Heart left ventricle (tissue), 13 donors: ENCODE results near the gene FRMD4B.

ENCODE experiments used
- POLR2A ChIP-seq, 2 donors: fragments of 450-650 bp; IDR thresholded peaks; one replicate each; pipeline ENCODE4 v1.6.1; 2017; ENCODE audit warnings: antibody characterized with exemption in 2 of 2, mild to moderate bottlenecking in 2 of 2, moderate library complexity in 2 of 2
- TF ChIP-seq, protein P1 (sequence below), 12 donors: fragments of 200-600 bp; sonication (generic) in 4 of 12; IDR thresholded peaks; one replicate each; pipeline versions ENCODE4 v1.5.0 to v1.8.0; 2018 to 2022; ENCODE audit warnings: antibody characterized with exemption in 12 of 12, mild to moderate bottlenecking in 5 of 12
- donor health status: ischemic (EF 13 %, LVEDD 7.1; RV severe dilation, severe dysfunction).
- donor health status: DM: no; HTN: yes; CAD: no.
- donor health status: DM: no; HTN: no; CAD: no.
- donor health status: ischemic (EF 25% LVEDD 6.9; RV normal size, moderate dysfunction).
- donor health status: ischemic (EF 25% LVEDD 5.7; RV mildly dilated, moderate dysfunction).
- donor health status: ischemic (EF 35%, LVEDD 5.7; RV mildly dilated, moderate dysfunction).
- donor health status: nonischemic (EF 11% LVEDD 7.7; RV severe dilation, severe dysfunction).
- donor health status: DM: yes; HTN: yes; CAD: no.
- donor health status: PGD.
- donor health status: ischemic (EF 29% LVEDD 5.4; RV normal size, mild dysfunction).
- donor health status: nonischemic (EF 23%, LVEDD 6.1; RV moderate dilation, normal function).

DNA sequence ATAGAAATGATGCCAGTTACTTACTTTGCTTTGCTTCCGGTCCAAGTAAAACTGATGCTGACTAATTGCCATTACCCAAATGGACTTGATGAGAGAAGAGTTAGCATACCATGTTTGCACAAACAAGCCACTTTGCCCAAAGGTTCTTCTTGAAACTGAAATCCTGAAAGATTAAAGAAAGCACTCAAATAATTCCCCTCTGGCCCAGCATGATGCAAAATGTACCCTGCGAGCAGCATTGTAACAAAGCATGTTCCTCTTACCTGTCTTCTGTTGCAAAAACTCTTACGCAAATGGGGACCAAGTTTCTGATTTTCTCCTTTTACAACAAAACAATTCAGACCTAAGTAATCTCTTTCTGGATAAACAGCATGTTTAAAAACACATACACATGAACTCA, 189.0 kb downstream of the FRMD4B start:
- TF ChIP-seq, protein P1, sequence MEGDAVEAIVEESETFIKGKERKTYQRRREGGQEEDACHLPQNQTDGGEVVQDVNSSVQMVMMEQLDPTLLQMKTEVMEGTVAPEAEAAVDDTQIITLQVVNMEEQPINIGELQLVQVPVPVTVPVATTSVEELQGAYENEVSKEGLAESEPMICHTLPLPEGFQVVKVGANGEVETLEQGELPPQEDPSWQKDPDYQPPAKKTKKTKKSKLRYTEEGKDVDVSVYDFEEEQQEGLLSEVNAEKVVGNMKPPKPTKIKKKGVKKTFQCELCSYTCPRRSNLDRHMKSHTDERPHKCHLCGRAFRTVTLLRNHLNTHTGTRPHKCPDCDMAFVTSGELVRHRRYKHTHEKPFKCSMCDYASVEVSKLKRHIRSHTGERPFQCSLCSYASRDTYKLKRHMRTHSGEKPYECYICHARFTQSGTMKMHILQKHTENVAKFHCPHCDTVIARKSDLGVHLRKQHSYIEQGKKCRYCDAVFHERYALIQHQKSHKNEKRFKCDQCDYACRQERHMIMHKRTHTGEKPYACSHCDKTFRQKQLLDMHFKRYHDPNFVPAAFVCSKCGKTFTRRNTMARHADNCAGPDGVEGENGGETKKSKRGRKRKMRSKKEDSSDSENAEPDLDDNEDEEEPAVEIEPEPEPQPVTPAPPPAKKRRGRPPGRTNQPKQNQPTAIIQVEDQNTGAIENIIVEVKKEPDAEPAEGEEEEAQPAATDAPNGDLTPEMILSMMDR (IDR thresholded peaks at IDR 0.05) = no peak
- no peak for TF ChIP-seq POLR2A (IDR thresholded peaks at IDR 0.05)
